ENCODE measurements around the gene DHFR. TPM values are rescaled to one million over a fixed set of nuclear protein-coding genes. Genes with fewer than 3 reads are reported as not detected.

Gene DHFR
- 10 to 100 TPM; 13.9 to 18.6 (median 16.2) TPM for total RNA-seq

DNA sequence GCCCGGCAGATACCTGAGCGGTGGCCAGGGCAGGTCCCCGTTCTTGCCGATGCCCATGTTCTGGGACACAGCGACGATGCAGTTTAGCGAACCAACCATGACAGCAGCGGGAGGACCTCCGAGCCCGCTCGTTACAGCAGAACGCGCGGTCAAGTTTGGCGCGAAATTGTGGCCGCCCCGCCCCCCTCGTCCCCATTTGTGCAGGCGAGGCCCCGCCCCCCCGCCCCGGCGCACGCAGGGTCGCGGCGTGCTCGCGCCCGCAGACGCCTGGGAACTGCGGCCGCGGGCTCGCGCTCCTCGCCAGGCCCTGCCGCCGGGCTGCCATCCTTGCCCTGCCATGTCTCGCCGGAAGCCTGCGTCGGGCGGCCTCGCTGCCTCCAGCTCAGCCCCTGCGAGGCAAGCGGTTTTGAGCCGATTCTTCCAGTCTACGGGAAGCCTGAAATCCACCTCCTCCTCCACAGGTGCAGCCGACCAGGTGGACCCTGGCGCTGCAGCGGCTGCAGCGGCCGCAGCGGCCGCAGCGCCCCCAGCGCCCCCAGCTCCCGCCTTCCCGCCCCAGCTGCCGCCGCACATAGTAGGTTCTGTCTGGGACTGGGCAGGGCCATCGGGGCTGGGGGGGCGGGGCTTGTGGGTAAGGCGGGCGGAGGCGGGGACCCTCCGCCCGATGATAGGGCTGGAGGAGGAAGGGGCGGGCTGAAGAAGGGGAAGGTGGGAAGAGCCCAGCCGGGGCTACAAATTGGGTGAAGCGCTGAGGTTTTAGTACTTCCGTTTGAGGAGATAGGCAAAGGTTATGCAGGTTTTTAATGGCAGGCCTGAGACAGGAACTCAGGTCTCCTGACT, at the start of gene DHFR, which contains the start of gene MSH3:
Gene DHFR, minus strand, starts transcription at position 593 of the 840 bp plus-strand sequence. Its CDS starts 494 bp downstream, at position 99.
Gene MSH3, plus strand, starts transcription at position 262 of the 840 bp plus-strand sequence. Its CDS starts 76 bp downstream, at position 338.
- TF ChIP-seq, protein P1, sequence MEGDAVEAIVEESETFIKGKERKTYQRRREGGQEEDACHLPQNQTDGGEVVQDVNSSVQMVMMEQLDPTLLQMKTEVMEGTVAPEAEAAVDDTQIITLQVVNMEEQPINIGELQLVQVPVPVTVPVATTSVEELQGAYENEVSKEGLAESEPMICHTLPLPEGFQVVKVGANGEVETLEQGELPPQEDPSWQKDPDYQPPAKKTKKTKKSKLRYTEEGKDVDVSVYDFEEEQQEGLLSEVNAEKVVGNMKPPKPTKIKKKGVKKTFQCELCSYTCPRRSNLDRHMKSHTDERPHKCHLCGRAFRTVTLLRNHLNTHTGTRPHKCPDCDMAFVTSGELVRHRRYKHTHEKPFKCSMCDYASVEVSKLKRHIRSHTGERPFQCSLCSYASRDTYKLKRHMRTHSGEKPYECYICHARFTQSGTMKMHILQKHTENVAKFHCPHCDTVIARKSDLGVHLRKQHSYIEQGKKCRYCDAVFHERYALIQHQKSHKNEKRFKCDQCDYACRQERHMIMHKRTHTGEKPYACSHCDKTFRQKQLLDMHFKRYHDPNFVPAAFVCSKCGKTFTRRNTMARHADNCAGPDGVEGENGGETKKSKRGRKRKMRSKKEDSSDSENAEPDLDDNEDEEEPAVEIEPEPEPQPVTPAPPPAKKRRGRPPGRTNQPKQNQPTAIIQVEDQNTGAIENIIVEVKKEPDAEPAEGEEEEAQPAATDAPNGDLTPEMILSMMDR (IDR thresholded peaks at IDR 0.05; ENCODE audit: low read depth): no peak

DNA sequence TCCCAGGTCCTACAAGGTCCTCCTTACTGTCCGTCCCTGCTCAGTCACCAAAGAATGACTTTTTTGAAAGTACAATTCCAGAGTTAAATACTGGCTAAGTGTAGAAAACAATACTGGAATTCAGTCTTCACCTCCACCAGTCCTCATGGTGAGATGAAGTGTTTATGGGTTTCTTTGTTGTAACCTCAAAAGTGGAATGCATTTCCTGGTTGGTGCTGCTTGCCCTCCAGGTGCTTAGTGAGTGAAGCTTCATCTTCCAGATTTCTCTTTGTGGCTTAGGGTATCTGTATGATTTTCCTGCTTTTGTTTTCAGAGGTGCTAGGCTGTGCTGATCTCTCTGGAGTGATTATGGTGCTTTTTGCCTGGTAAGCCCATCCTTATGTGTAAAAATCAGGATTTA, 49.4 kb upstream of the DHFR start:
- TF ChIP-seq, protein P1 (IDR thresholded peaks at IDR 0.05; ENCODE audit: low read depth): no peak

DNA sequence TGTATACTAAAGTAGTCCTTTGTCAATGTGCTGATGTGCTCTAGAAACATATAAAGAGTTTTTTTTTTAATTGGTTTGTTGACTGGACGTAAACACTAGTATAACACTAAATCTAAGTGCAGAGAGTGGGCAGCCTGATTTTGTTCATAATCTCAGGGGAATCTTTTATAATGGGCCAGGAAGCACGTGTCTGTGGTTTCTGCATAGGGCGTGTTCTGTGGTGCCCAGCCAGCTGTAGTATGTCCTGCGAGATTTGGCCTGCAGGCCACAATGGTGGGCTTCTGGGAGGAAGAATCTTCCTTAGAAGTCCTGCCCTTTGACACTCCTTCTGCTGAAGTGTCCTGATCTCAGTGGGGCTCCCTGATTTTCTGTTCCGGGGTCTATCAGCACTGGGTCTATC, 49.0 kb upstream of the DHFR start:
- TF ChIP-seq, protein P1 (IDR thresholded peaks at IDR 0.05; ENCODE audit: low read depth): no peak

DNA sequence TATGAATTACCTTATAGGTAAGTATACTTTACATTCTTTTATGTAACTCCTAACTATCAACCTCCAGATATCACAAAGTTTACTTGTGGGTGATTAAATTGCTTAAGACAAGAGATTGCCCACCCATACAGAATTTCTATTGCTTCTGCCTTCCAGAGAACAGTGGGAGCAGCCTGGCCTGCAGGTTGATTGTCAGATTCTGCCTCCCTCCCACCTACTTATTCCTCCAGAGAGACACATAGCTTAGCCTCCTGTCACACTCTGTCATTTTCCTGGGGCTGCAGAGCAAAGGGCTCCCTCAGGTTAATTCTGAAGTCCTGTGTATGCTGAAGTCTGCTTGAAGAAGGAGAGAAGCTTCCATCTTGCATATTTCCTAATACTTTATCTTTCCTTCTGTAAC, 48.5 kb upstream of the DHFR start:
- TF ChIP-seq, protein P1 (IDR thresholded peaks at IDR 0.05; ENCODE audit: low read depth): no peak

DNA sequence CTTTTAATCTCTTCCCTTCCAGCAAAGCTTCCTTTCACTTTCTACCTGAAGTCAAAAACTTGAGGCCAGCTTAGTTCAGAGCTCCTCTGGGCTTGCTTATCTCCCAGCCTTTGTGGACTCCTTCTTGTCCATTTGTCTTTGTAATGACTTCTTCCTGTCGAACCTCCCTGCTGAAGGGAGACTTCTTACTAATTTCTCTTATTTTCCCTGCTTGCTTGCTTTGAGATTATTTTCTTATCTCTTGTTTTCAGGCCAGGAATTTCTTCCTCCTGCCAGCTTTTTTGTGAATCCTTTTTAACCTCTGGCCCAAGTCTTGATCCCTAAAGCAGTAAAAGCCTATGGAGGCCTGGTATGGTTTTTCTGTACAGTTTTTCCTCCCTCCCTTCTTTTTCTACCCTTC, 46.8 kb upstream of the DHFR start:
- TF ChIP-seq, protein P1 (IDR thresholded peaks at IDR 0.05; ENCODE audit: low read depth): no peak

DNA sequence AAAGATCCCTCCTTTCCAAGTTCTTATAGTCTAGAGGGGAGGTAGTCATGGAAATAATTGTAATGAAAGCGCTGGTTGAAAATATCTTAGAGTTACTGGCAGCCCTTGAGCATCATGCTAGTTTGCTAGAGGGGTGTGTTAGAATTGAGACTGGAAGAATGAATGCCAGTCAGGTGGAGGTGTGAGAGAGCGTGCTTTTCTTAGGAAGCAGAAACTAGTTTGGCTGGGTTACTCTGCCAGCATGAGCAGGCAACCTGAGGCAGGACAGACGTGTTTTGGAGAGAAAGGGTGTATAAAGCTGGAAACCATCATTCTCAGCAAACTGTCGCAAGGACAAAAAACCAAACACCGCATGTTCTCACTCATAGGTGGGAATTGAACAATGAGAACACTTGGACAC, 43.6 kb upstream of the DHFR start:
- TF ChIP-seq, protein P1 (IDR thresholded peaks at IDR 0.05; ENCODE audit: low read depth): no peak

DNA sequence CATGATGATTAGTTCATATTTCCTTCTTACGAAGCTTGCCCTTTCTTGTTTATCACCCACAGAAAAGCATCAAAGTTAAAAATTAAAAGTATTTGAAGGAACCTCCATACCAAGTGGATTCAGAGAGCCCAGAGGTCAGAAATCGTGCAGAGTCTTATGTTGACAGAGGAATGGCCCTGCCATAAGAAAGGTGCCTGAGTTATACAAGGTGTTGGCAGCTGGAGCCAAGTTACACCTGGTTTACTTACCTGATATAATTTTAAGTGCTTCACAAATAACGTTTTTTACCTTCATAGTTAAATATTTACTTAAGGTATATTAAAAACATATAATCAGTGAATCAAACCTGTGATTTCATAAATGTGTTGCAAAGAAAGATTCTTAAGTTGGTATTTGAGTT, 42.3 kb upstream of the DHFR start:
- TF ChIP-seq, protein P1 (IDR thresholded peaks at IDR 0.05; ENCODE audit: low read depth): no peak
